ENCODE results near the gene STPG2.

STPG2 gene

DNA sequence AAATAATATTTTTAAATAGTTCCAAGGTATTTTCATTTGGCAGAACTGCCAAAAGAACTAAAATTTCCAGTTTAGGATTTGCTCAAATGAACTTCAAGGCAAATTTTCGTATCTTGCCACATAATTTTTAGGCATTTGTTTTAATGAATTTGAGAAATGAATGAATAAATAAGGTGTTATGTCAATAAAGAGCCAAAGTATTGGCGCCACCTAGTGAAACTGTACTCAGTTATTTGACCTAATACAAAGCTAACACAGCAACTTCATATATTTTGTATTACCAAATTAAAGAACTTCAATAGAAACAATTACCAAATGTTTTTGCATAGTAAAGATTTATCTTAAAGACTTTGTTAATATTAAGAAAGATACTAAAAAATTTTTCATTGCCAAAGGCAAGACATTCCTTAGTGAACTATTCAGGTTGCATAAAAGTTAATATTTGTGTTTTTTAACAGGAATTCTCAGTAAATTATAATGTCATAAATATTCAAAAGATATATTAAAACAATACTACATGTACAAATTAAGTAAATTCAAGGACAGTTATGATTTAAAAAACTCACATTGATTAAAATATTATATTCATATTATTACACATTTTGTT, 50.3 kb downstream of the STPG2 start:
- no peak overlapping the region for H3K27ac Mint-ChIP-seq
- no peaks in the 10 kb centered on the region for H3K36me3 Mint-ChIP-seq (ENCODE audit: low read depth)
- no peaks in the 10 kb centered on the region for H3K9me3 Mint-ChIP-seq
- TF ChIP-seq, protein P1, sequence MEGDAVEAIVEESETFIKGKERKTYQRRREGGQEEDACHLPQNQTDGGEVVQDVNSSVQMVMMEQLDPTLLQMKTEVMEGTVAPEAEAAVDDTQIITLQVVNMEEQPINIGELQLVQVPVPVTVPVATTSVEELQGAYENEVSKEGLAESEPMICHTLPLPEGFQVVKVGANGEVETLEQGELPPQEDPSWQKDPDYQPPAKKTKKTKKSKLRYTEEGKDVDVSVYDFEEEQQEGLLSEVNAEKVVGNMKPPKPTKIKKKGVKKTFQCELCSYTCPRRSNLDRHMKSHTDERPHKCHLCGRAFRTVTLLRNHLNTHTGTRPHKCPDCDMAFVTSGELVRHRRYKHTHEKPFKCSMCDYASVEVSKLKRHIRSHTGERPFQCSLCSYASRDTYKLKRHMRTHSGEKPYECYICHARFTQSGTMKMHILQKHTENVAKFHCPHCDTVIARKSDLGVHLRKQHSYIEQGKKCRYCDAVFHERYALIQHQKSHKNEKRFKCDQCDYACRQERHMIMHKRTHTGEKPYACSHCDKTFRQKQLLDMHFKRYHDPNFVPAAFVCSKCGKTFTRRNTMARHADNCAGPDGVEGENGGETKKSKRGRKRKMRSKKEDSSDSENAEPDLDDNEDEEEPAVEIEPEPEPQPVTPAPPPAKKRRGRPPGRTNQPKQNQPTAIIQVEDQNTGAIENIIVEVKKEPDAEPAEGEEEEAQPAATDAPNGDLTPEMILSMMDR (IDR thresholded peaks at IDR 0.05): peak; percentile 58
- no peaks in the 10 kb centered on the region for H3K4me1 Mint-ChIP-seq
- no peaks in the 10 kb centered on the region for H3K27me3 Mint-ChIP-seq (ENCODE audit: low read depth, poor library complexity)
- no peak overlapping the region for H3K4me3 Mint-ChIP-seq
- no peak for DNase-seq

GRCh38 chr4:98081936-98082335, 61.3 kb downstream of the STPG2 start:
- peaks cover 11% of the 10 kb centered on the region for H3K27me3 Mint-ChIP-seq (ENCODE audit: low read depth, poor library complexity)
- no peaks in the 10 kb centered on the region for H3K4me1 Mint-ChIP-seq

DNA sequence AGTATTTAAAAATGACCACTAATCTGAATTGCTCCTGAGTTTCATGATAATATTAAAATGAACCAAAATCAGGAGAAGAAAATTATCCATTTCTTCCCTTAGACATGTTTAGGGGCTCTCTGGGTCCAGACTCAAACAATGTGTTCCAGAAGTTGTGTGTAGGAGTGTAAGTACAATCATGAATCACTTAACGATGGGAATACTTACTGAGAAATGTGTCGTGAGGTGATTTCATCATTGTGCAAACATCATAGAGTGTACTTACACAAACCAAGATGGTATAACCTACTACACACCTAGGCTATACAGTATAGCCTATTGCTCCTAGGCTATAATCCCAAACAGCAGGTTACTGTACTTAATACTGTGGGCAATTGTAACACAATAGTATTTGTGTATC, 74.8 kb downstream of the STPG2 start:
- Mint-ChIP-seq H3K27me3 (ENCODE audit: low read depth, poor library complexity) (no peaks in the 10 kb centered on the region), H3K27ac (no peak overlapping the region), H3K4me3 (no peak overlapping the region), H3K9me3 (peaks cover 10% of the 10 kb centered on the region), H3K36me3 (ENCODE audit: low read depth) (no peaks in the 10 kb centered on the region), H3K4me1 (no peaks in the 10 kb centered on the region)
- TF ChIP-seq, protein P1 (IDR thresholded peaks at IDR 0.05): no peak
- DNase-seq: no peak

More at GRCh38 chr4:98081936-98082335, 61.3 kb downstream of the STPG2 start:
- TF ChIP-seq, protein P1 (IDR thresholded peaks at IDR 0.05): no peak
- no peaks in the 10 kb centered on the region for H3K36me3 Mint-ChIP-seq (ENCODE audit: low read depth)
- no peak overlapping the region for H3K27ac Mint-ChIP-seq
- DNase-seq: no peak
- H3K9me3 Mint-ChIP-seq: no peaks in the 10 kb centered on the region
- no peak overlapping the region for H3K4me3 Mint-ChIP-seq

GRCh38 chr4:98055800-98056501, 87.3 kb downstream of the STPG2 start:
- peaks cover 4% of the 10 kb centered on the region for H3K27me3 Mint-ChIP-seq (ENCODE audit: low read depth, poor library complexity)
- DNase-seq: no peak
- peaks cover 24% of the 10 kb centered on the region for H3K9me3 Mint-ChIP-seq
- H3K27ac Mint-ChIP-seq: no peak overlapping the region
- H3K4me3 Mint-ChIP-seq: no peak overlapping the region
- TF ChIP-seq, protein P1 (IDR thresholded peaks at IDR 0.05): no peak
- no peaks in the 10 kb centered on the region for H3K4me1 Mint-ChIP-seq
- H3K36me3 Mint-ChIP-seq (ENCODE audit: low read depth): no peaks in the 10 kb centered on the region

GRCh38 chr4:98046665-98047064, 96.6 kb downstream of the STPG2 start:
- DNase-seq: no peak
- Mint-ChIP-seq H3K4me3 (no peak overlapping the region), H3K27ac (peak overlapping the region; percentile 17), H3K36me3 (ENCODE audit: low read depth) (no peaks in the 10 kb centered on the region), H3K27me3 (ENCODE audit: low read depth, poor library complexity) (no peaks in the 10 kb centered on the region), H3K9me3 (peaks cover 4% of the 10 kb centered on the region), H3K4me1 (peaks cover 7% of the 10 kb centered on the region)
- TF ChIP-seq, protein P1 (IDR thresholded peaks at IDR 0.05): no peak

DNA sequence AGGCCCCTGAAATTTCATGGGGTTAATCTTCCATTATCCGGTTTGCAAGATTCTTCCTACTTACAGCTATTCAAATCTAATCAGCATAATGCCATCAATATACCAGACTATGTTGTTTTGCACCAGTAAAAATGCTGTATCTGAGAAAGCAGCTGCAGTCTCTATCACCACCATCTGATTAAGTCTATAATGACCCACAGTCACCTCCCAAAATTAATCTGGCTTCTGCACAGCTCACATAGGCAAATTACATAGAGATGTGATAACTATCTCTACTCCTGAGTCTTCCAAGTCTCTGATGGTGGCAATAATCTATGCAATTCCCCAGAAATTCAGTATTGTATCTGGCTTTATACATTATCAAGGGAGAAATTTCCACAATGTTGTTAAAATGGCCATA, 113.2 kb downstream of the STPG2 start:
- no peak for DNase-seq
- H3K9me3 Mint-ChIP-seq: peaks cover 16% of the 10 kb centered on the region
- no peaks in the 10 kb centered on the region for H3K27me3 Mint-ChIP-seq (ENCODE audit: low read depth, poor library complexity)
- TF ChIP-seq, protein P1 (IDR thresholded peaks at IDR 0.05): no peak
- no peak overlapping the region for H3K27ac Mint-ChIP-seq
- no peak overlapping the region for H3K4me3 Mint-ChIP-seq
- H3K4me1 Mint-ChIP-seq: peaks cover 7% of the 10 kb centered on the region
- H3K36me3 Mint-ChIP-seq (ENCODE audit: low read depth): no peaks in the 10 kb centered on the region
